Activated T-cell treated with anti-CD3 and anti-CD28 coated beads for 4 hours (primary cell): ENCODE results near the gene FGD4.
"Not testable (repeated sequence)": the region's sequence is repeated elsewhere in the genome, so short reads cannot be mapped to it uniquely, and the experiment has no call there.

ENCODE experiments used
- DNase-seq: peaks from one replicate; pipeline ENCODE4 v3.0.0-alpha.2; 2020

Gene FGD4

GRCh38 chr12:32499048-32499447, 99.7 kb downstream of the FGD4 start:
- no peak for DNase-seq

- no peak for DNase-seq
Measured at GRCh38 chr12:32501835-32502333, 102.5 kb downstream of the FGD4 start.

GRCh38 chr12:32502693-32503502, 103.5 kb downstream of the FGD4 start:
- DNase-seq: no peak

- no peak for DNase-seq
Measured at GRCh38 chr12:32503730-32504129, 104.4 kb downstream of the FGD4 start.

GRCh38 chr12:32504591-32504990, 105.2 kb downstream of the FGD4 start:
- no peak for DNase-seq

- DNase-seq: no peak
Measured at GRCh38 chr12:32505067-32505945, 105.9 kb downstream of the FGD4 start.

GRCh38 chr12:32507096-32507941, 108.0 kb downstream of the FGD4 start:
- not testable (repeated sequence) for DNase-seq

GRCh38 chr12:32507942-32508320, 108.6 kb downstream of the FGD4 start:
- no peak for DNase-seq

GRCh38 chr12:32508626-32509025, 109.3 kb downstream of the FGD4 start:
- DNase-seq: no peak

GRCh38 chr12:32509328-32510091, 110.2 kb downstream of the FGD4 start:
- no peak for DNase-seq

GRCh38 chr12:32511976-32512375, 112.6 kb downstream of the FGD4 start:
- DNase-seq: not testable (repeated sequence)

- DNase-seq: no peak
Measured at GRCh38 chr12:32512379-32512778, 113.0 kb downstream of the FGD4 start.

GRCh38 chr12:32512910-32513309, 113.6 kb downstream of the FGD4 start:
- DNase-seq: no peak

GRCh38 chr12:32515137-32515873, 115.9 kb downstream of the FGD4 start:
- DNase-seq: no peak

GRCh38 chr12:32516230-32516629, 116.9 kb downstream of the FGD4 start:
- no peak for DNase-seq

GRCh38 chr12:32517966-32518365, 118.6 kb downstream of the FGD4 start:
- DNase-seq: no peak

- DNase-seq: no peak
Measured at GRCh38 chr12:32519047-32519446, 119.7 kb downstream of the FGD4 start.

- DNase-seq: no peak
Measured at GRCh38 chr12:32522331-32523221, 123.2 kb downstream of the FGD4 start.

GRCh38 chr12:32525802-32526201, 126.4 kb downstream of the FGD4 start:
- not testable (repeated sequence) for DNase-seq

GRCh38 chr12:32526343-32526742, 127.0 kb downstream of the FGD4 start:
- not testable (repeated sequence) for DNase-seq
